GM20431 (cell line): Measurements from ENCODE around the gene BZW2.
"Not testable (repeated sequence)": the region's sequence is repeated elsewhere in the genome, so short reads cannot be mapped to it uniquely, and the experiment has no call there.

Source experiments
- in situ Hi-C: fragments of 300-500 bp; cut with MseI, MboI; formaldehyde crosslinking; loops from one replicate; pipeline ENCODE4 v1.15.0; 2020; ENCODE audit warnings: low sequenced_read_pairs; ENCODE audit not compliant: unreplicated experiment

BZW2 gene

GRCh38 chr7:16669581-16669980 is 23.6 kb downstream of the BZW2 start:
- in situ Hi-C loops = no loop called here

GRCh38 chr7:16670021-16670420 is 24.0 kb downstream of the BZW2 start:
- in situ Hi-C loops = no loop called here

DNA sequence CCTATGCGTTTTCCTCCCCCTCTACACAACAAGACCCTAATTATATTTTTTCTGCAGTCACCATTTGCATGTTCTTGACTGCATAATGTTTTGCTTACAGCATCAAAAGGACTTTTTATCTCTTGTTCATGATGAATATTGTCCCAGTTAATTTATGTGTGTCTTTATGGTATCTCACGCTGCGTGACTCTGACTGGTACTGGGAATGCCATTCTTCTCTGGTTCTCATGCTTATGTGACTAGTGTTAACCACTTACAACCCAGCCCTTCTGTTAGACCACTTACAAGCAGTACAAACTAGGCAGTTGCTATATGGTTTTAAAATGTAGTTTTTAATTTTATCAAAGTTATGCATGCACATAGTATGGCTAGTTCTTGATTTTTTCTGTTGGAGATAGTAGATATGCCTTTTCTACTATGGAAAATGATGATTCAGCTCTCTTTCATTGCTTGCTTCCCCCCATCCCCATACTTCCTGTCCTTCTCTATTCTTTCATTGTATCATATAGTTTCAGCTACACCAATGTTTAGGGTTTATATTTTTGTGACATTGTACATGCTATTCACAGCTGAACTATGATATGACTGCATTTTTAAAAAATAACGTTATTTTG is 24.9 kb downstream of the BZW2 start:
- in situ Hi-C loops = no loop called here

DNA sequence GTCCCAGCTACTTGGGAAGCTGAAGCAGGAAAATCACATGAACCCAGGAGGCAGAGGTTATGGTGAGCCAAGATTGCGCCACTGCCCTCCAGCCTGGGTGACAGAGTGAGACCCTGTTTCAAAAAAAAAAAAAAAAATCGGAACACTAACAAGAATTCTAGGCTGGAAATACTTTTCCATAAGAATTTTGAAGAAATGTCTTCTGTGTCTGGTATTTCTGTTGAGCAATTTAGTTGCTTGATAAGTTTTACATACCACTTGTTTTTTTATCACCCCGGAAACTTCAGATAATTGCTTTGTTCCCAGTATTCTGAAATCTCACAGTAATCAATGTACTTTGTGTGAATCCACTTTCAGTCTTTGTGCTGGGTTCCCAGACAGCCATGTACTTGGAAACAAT is 25.8 kb downstream of the BZW2 start:
- in situ Hi-C loops = no loop called here

- in situ Hi-C loops = no loop called here
Observed at GRCh38 chr7:16675277-16675676, 29.3 kb downstream of the BZW2 start.

- in situ Hi-C loops = no loop called here
Observed at GRCh38 chr7:16677978-16678494, 32.1 kb downstream of the BZW2 start.

DNA sequence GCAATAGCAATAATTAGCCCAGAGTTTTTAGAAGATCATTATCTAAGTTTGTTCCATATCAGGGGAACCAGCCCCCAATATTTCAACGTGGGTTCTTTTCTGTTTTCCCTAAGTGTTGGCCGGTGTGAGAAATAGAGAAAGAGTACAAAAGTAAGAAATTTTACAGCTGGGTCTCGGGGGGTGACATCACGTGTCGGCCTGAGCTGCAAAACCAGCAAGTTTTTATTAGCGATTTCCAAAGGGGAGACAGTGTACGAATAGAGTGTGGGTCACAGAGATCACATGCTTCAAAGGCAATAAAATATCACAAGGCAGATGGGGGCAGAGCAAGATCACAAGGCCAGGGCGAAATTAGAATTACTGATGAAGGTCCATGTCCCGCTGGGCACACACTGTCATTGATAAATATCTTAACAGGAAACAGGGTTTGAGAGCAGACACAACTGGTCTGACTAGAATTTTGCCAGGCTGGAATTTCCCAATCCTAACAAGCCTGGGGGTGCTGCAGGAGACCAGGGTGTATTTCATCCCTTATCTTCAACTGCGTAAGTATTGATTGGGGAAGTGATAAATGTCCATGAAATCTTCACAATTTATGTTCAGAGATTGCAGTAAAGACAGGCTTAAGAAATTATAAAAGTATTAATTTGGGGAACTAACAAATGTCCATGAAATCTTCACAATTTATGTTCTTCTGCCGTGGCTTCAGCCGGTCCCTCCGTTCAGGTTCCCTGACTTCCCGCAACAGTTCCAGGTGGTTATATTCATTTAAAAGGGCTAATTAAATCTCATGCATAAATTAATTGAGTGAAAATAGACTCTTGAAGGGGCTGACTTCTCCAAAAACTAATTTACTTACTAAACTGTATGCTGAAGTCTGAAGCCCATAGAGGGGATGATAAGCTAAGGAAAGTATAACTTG is 32.9 kb downstream of the BZW2 start:
- in situ Hi-C loops = not testable (repeated sequence)

DNA sequence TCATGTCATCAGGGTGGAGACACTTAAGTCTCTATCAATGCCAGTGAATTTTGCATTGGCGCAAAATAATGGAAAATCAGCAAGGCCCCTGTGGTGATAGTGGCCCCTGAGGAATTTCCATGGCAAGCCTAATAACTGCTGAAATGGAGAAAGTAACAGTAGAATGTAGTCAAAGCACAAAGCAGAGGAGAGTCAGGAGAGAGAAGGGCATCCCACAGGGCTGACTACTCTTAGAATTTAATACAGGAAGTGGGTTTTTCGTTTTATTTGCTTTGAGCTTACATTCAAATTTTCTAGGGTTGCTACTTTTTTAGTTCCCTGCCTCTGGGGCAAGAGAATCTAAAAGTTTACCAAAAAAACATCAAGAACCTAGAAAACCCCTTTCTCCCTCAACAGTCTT is 39.0 kb downstream of the BZW2 start:
- in situ Hi-C loops = no loop called here

GRCh38 chr7:16685535-16685934 is 39.6 kb downstream of the BZW2 start:
- in situ Hi-C loops = no loop called here

DNA sequence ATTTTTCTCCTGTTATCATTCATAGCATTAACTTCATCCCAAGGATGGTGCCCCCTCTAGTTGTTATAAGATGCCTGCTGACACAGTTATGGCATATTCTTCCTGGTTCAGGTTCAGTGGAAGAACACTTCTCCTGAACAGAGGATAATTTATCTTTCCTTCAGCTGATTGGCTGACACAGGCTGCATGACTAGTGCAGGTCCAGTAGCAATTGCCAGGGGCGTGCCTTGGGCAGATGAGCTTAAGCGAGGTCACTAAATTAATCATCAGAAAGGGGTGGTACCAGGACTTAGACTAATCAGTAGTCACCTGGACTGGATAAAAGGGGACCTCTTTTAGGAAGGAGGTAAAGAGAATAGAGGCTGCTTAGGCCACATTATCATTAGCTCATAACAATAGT is 42.3 kb downstream of the BZW2 start:
- in situ Hi-C loops = no loop called here

GRCh38 chr7:16691241-16691640 is 45.3 kb downstream of the BZW2 start:
- in situ Hi-C loops = no loop called here

DNA sequence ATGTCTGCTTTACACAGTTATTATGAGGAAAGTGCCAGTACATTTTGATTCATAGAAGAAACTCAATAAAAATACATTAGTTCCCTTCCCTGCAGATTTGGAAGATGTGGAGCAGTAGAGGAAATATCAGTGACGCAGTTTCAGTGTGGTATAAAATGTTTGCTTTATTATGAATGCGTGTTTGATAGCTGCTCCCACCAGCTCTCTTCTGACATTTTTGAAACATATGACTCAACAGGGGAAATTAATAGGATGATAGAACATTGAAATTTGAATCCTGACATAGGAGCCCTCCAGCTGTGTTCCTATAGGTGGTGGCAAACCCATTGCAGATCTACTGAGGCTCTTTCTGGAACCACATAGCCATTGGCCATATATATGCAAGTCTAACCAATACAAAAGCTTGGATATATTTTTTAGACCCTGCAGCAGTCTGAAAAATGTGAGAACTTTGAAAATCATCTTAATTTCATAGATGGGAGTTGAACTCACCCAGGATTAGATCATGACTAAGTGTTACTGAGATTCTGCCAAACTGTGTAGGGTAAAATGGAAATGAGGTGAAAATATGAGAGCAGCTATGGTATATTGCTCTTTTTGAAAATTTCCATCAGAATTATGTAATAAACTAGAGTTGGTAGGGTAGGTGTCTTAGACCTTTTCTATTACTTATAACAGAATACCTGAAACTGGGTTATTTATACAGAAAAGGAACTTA is 47.8 kb downstream of the BZW2 start:
- in situ Hi-C loops = no loop called here

GRCh38 chr7:16694806-16695205 is 48.8 kb downstream of the BZW2 start:
- in situ Hi-C loops = no loop called here

DNA sequence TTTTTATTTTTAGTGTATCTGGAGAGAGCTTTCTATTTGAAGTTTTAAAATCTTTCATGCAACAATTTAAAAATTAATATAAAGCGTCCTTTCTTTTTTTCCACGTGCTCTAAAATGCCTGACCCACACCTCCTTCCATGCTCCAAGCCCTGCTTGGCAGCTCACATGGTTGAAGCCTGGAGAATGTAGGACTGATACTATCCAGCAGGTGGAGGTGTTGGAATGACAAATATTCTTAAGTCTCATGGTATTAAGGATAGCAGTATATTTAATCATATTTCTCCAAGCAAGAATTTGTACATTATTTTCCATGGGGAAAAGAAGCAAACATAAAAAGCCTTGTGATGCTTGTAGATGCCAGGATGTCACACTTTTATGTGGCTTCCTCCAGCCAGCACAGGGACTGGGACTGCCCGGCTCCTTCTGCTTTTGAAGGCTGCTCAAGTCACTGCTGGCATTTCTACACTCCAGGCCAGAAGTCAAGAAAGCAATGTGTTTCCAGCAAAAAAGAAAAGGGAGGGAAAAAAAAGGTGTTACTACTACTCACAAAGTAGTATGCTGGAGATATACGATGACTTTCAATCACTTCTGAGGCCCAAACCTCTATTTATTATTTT is 49.7 kb downstream of the BZW2 start:
- in situ Hi-C loops = no loop called here

- in situ Hi-C loops = no loop called here
Observed at GRCh38 chr7:16697507-16698199, 51.7 kb downstream of the BZW2 start.

DNA sequence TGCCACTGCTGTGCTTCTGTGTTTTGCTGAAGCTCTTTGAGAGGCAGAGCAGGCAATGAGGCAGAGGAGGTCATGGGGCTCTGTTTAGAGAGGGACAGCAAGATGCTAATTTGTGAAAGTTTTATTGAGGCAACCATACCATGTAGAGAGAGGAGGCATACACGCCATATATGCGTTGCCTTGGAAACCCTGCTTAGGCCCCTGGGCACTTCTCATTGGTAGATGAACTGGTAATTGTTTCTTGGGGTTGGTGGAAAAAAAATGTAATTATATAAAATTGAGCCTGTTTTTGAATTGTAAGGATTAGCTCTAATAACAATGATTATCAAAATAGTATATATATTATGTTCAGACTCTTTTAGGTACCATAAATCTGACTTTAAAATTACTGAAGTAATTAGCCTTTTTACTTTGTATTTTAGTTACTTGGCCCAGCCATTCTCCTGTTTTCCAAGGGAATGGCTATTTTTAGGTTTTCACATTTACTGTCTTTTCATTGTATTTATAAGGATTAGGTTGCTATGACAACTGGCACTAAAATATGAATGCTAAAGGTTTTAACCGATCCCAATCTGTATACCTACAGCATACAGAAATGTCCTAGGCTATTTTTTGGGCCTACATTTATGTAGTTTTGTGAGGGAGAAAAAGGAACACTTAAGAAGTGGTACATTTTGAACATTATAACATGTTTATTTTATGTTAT is 52.4 kb downstream of the BZW2 start:
- in situ Hi-C loops = no loop called here

DNA sequence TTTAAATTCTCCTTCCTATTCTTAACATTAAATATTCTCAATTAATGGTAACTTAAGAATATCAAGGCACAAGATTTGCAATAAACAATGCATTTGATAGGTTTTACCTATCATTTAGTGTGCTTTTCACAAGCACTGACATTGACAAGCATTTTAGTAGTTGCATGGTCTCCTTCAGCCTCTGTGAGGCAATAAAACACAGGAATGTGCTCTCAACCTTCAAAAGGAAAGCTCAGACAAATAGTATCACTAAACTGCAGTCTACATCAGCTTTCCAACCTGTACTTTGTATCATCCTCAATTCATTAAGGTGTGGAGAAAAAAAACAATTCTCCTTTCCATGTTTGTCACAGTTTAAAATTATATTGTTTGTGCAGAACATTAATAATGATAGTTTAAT is 56.5 kb downstream of the BZW2 start:
- in situ Hi-C loops = no loop called here

GRCh38 chr7:16708511-16708910 is 62.5 kb downstream of the BZW2 start:
- in situ Hi-C loops = no loop called here

DNA sequence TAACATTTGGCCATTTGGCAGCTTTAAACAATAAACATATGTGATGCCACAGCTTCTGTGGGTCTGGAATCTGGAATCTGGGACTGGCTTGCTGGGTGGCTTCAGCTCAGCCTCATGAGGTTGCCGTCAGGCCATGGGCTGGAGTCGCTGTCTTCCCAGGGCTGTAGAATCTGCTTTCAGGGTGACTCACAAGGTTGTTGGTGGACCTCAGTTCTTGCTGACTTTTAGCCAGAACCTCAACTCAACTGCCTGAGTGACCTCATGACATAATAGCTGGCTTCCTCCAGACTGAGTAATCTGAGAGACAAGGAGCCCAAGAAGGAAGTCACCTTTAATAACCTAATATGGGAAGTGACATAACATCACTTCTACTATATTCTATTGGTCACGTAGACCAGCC is 63.0 kb downstream of the BZW2 start:
- in situ Hi-C loops = no loop called here
